ENCODE data around the gene ST6GALNAC2.

The ST6GALNAC2 gene

GRCh38 chr17:76553178-76553908 is 32.3 kb downstream of the ST6GALNAC2 start:
- DNase-seq (ENCODE audit: low read depth) = no peak

DNA sequence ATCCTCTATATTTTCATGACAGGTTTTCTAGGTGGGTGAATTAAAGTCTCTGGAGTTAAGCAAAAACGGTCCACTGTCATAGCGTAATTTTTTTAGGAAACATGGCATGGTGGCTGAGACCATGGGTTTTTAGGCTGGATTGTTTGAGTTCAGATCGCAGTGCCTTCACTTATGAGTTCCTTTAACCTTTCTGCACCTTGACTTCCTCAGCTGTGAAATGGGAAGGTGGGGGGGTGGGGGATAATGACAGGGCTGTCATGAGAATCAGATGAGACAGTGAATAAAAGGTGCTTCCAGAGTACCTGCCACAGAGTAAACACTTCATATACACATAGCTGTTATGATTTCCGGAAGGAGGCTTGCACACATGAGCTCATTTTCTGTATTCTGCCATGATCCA is 34.0 kb downstream of the ST6GALNAC2 start:
- no peak for DNase-seq (ENCODE audit: low read depth)

DNA sequence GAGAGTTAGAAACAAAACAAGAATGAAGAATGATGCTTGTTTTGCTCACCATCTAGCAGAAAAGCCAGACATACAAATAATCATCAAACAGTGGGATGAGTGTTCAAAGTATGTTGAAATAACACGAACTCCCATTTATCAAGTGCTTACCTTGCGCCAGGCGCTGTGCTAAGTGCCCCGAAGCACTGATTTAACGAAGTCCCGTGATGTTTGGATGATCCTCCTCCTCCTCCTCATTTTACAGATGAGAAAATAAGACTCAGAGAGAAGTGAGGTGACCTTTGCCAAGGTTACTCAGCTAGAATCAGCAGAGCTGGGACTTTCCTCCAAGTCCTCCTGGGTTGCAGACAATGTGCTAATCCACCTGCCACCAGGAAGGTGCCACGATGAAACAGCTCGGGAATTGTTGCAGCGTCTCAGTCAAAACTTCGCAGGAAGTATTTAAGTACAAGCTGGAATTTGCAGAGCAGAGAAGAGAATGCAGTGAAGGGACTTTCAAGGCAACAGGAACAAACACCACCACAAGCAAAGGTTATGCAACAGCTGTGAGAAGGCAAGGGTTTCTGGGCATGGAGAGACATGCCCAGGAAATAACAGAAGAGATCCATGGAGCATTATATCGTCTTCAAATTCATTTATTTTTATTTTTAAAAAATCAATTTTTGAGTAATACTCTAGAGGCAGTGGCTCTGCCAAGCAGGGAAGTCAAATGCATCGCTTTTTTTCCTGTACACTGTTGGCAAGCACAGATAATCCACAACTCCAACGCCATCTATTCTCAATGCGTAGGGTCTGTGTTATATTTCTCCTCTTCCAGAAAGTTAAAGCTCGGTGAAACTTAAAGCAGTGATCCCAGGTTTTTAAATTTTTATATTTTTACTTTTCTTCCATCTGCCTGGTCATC is 34.7 kb downstream of the ST6GALNAC2 start:
- DNase-seq (ENCODE audit: low read depth) = no peak

DNA sequence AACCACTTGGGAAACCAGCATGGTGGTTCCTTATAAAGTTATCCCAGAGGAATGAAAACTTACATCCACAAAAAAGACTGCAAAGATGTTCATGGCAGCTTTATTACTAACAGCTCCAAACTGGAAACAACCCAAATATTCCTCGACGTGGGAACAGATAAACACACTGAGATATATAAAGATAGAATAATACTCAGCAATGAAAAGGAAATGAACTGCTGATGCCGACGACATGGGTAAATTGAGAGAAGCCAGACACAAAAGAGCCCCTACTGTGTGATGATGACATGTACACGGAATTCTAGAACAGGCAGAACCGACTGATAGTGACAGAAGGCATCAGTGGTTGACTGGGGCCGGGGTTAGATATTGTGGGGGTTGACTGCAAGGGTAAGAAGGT is 36.1 kb downstream of the ST6GALNAC2 start:
- no peak for DNase-seq (ENCODE audit: low read depth)

- no peak for DNase-seq (ENCODE audit: low read depth)
Measured at GRCh38 chr17:76549215-76549518, 36.5 kb downstream of the ST6GALNAC2 start.

DNA sequence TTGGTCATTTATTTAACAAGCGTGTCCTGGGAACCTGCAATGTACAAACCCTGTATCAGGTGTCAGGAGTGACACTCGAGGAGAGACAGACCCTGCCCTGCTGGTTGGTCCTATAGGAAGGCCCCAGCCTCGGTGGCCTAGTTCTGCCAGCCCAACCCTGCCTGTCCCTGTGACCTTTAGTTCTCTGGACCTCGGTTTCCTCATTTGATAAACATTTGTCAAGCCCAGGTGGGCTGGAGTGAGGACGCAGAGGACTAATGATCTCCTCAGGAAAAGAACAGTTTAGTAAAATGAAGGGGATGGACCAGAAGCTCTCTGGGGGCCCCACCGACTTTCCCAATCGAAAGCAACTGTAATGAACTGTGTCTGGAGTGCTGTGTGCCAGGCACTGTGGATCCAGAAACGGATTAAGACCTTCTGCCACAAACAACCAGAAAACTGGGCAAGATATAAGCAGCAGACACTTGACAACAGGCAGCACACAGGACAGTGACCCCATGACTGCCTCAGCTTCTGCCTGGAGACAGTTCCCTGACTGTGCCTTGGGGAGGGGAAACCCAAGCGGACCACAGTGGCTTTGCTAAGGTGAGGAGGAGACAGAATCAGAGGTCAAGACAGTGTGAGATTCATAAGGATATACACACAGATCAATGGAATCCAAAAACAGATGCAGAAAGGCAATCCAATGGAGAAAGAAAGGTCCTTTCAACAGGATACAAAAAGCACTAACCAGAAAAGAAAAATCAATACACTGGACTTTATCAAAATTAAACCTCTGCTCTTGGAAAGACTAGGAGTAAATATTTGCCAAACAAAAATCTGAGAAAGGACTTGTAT is 37.1 kb downstream of the ST6GALNAC2 start:
- DNase-seq (ENCODE audit: low read depth) = no peak

DNA sequence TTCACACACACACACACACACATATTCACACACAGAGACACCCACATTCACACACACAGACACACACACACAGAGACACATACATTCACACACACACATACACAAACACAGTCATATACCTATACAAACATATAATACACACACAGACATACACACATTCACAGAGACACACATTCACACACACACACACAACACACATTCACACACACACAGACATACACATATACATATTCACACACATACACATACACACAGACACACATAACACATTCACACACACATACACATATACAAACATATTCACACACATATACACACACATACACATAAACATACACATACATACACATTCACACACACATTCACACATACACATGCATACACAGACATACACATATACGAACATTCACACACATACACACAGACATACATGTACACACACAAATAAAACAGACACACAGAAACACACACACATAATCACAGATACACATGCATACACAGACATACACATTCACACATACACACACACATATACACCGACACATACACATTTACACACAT is 37.9 kb downstream of the ST6GALNAC2 start:
- DNase-seq (ENCODE audit: low read depth) = no peak

DNA sequence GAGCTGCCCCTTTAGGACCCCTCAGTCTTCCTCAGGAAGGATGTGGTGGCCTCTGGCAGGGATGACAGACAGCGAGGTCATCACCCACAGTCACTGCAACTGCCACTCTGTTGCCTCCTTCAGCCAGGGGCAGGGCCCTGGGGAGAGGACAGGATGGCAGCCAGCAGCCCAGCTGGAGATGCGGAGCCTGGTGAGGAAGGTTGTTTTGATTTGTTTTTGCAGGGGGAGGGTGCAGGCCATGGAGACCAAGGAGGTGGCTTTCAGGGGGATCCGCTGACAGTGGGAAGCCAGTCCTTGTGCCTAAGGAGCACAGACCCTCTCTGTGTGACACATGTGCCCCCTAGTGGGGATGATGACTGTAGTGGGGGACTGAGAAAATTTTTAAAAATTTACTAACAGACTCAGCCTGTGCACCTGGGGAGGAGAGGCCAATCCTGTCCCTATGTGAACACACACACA is 38.4 kb downstream of the ST6GALNAC2 start:
- DNase-seq (ENCODE audit: low read depth) = no peak

DNA sequence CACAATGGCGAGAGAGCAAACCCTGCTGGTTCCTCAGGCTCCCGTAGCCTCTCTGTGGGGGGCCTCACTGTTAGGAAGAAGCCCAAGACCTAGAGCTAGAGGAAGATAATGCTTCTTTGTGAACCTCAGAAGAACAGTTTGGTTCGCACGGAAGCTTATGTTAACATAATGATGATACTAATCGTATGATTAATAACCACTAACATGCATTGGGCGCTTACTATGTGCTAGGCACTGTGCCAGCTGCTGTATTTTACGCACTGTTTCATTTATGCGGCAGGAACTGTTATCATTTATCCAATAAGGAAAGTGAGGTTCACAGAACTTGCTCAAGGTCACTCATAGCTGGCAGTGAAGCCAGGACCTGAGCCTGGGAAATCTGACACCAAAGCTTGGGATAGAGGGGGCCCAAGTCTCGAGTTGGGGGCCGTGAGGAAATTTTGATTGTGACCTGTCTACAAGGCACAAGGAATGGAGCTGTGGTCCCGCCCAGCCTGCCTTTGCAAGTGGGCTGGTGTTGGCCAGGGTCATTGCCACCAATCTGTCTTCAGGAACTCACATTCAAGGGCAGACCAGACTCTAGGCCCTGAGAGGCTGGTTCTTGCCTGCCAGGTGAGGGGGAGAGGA is 39.0 kb downstream of the ST6GALNAC2 start:
- no peak for DNase-seq (ENCODE audit: low read depth)

- no peak for DNase-seq (ENCODE audit: low read depth)
Measured at GRCh38 chr17:76545918-76546555, 39.6 kb downstream of the ST6GALNAC2 start.

DNA sequence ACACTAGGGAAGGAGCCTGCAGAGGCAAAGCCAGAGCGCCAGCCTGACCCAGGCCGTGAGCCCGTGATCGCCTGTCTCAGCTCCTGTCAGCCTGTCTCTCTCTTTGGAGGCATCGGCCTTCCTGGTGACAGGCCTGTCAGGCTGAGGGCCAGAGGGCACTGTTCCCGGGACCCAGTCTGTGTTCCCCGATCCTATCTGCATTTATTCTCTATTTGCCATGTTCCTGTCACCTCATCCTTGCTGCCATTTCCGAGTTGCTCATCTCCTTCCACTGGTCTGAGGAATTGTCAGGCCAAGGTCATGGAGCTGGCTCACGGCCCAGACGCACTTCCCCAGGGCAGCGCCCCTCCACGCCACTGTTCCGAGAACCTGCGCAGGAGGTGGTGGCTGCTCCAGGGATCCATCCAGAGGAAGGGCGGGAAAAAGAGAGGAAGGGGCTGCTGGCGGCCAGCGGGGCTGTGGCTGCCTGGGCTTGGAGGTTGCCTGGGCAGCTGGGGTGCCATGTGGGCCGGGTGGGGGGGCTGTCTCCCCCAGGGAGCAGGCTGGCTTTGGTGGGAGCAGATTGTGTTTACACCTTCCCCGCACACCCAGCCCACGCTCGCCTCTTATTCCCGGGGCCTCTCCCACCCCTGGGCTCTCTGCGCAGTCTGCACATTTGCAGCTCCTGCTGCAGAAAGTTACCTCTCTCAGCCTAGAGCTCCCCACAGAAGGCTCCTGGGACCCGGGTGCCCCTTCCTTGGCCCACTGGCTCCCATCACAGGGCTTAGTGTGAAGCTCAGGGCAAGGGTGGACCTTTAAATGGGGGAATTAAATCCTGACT is 40.9 kb downstream of the ST6GALNAC2 start:
- DNase-seq (ENCODE audit: low read depth) = no peak

- DNase-seq (ENCODE audit: low read depth) = no peak
Measured at GRCh38 chr17:76543826-76544545, 41.7 kb downstream of the ST6GALNAC2 start.

GRCh38 chr17:76543482-76543825 is 42.2 kb downstream of the ST6GALNAC2 start:
- DNase-seq (ENCODE audit: low read depth) = no peak

DNA sequence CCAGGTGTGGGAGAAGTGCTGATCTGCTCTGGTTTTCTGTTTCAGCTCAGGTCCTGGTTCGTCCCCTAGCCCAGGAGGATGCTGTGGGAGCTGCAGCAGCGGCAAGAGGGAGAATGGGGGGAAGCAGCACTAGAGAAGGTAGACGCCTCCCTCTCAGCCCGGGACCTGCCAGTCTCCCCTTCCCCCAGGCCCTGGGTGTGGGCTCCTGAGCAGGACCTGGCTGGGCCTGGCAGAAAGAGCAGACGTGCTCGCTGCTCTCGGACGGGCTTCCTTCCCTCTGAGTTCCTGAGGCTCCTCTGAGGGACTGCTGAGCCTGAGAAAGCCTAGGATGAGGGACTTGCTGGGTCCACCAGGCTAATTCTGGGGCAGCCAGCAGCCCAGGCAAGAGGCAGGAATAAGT is 42.7 kb downstream of the ST6GALNAC2 start:
- no peak for DNase-seq (ENCODE audit: low read depth)

- DNase-seq (ENCODE audit: low read depth) = no peak
Measured at GRCh38 chr17:76542566-76542971, 43.1 kb downstream of the ST6GALNAC2 start.

DNA sequence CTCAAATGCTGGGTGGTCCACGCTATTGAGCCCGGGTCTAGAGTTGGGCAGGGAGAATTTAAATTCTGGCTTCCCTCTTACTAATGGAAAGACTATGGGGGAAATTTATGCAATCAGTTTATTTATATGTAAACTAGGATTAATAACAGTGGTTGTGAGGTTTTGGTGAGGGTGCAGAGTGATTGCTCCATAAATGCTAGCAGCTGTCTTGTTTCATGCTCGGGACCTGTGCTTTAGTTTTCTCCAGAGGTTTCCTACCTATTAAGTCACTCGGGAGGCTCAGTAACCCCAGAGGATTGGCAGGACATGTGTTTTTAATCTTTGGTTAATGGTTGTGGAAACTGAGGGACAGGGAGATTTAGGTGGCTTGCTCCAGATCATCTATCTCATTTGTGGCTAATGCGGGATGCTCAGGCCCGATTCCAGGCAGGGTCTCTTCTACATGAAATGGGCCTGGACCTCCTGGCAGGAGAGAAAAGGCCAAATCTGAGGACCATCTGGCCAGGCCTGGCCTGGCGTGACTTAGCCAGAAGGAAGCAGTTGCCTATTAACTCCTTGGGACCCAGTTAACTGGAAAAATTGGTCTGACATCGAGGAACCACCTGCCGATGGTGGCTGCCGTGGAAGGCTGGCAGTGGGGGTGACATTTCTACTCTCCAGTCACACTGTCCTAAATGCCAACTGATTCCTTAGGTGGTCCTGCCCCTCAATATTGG is 43.8 kb downstream of the ST6GALNAC2 start:
- no peak for DNase-seq (ENCODE audit: low read depth)

DNA sequence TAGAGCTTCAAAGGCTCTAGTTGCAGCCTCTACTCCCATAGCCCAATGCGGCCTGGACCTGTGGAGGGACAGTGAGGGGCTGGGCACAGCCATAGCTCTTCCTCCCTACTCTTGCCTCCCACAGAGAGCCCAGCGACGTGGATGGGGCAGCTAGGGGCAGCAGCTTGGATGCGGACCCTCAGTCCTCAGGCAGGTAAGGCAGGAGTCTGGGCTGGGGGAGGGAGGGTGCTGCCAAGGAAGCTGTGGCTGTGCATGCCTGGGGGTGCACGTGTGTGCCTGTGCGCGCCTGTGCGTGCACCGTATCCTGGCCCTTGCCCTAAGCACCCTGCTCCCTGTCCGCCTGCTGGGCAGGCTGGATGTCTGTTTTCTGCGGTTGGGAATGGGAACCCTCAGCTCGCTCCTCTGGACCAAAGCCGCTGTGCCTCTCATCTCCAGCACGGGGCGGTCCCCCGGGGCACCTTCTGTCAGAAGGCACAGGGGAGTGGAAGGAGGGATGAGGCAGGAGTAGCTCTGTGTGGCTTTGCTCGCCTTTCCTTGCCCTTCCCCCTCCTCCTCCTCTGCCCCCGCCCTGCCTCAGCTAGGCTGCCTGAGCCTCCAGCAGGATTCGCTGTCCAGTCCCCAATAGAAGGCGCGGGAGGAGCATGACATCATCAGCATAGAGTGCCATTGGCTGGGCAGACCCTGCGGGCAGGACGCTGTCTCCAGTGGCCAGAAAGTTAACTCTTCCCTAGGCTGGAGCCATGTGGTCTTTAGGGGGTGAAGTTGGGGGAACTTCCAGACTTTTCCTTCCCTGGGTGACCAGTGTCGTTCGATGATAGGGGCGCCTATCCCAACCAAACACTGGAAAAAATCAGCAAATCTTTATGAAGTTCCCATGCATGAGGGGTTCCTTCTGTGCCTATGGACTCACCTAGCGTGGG is 45.0 kb downstream of the ST6GALNAC2 start:
- DNase-seq (ENCODE audit: low read depth) = no peak
